ENCODE results near the gene CREB3.

CREB3 gene

DNA sequence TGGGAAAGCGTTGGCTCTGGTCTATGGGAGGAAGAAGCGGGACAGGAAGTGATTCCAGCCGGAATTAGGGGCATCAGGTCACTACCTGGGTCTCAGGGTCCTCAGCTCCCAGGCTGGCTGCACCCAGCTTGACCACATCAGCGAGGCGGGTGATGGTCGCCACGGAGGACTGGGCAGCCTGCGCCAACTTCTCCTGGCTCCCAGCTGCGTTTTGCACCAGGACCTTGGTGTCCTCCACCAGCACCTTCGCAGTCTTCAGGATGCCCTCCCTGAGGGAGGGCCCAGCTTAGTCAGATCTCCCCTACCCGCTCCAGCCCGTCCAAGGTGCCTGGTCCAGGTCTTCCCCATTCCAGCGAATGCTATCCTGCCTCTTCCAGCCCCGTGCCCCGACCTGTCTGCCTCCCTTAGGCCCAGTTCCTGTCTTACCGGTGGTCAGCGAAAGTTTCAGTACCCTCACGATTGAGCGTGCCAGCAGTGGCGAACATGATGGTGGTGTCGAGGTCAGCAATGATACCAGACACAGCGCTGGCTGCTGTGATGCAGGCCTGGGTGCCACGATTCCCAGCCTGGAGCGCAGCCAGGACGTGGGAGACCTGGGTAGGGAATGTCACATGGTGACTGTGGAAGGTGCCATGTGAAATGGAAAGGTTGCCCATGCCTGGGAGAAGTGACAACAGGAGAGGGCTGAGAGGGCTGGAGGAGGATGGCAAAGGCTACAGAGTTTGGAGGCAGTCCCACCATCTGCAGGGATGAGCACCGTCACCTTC lies 28.4 kb upstream of the CREB3 start:
- DNase-seq, result no peak

DNA sequence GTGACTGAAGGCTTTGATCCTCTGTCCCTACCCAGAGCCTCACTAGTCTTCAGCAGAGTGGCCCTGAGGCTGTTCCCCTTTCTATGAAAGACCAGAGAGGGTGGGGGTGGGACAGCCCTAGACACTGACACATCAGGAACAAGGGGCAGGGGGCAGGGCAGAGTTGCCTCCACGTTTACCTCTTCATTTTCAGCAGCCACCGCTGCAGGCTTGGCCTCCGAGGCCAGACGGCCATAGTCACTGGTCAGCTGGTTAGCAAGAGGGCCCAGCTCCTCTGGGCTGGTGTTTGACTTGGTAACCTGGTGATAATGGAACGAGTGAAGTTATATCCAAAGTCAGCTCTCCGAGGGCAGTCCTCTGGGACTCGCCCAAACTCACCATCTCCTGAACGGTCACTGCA lies 27.1 kb upstream of the CREB3 start:
- no peak for DNase-seq

DNA sequence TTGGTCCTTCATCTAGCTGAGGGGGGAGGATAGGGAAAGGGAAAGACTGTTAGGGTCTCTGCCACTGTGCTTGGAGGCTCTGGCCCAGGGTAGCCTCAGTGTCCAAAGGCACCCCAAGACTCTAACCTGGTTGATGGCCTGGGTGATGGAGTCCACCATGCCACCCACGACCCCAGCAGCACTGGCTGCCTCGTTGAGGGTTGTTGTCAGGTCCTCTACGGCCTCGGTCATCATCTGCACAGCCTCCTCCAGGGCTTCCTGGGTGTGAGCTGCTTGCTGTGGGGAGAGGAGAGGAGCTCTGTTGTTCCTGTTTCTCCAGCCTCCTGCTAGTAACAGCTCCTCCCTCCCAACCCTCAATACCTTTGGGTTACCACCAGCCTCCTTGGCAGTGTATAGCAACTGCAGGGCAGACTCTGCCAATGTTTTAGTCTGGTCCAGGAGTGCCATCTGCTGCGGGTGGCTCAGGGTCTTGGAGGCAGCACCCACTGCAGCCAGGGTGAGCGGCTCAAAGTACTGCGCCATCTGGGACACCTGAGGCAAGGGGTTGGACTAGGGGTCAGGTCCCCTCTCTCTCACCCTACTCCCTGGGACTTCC lies 26.5 kb upstream of the CREB3 start:
- DNase-seq, result no peak

DNA sequence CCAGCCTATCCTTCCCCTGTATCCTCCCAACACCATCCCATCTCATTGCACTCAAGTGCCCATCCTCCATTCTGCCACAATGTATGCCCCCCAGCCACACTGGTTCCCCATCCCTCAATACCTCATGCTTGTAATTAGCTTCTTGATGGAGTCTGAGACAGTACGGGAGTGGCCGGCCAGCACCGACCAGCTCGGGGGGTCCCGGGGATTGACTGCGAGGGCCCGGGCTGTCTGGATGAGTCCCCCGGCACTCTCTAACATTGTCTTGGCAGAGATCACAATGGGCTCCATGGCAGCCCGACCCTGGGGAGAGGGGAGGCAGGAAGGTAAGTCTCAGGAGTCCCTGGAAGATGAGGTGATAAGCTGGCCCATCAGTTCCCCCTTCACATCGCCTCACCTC lies 25.5 kb upstream of the CREB3 start:
- DNase-seq, result no peak

DNA sequence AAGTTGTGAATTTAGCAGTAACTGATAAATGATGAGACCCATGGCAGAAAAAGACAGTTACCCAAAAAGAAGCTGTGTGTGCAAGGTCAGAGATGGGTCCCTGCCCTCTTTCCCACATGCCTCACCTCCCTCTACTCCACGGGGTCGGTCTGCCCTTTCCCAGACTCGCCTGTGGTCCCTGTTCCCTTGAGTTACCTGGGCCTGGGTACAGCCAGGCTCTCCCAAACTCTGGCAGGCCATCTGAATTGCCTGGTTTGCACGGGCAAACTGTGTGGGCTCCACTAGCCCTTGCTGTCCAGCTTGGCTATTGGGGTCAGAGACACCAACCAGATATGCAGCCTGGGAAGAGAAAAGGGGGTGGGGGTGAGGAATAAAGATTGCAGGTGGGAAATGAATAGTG lies 24.3 kb upstream of the CREB3 start:
- DNase-seq, result no peak

DNA sequence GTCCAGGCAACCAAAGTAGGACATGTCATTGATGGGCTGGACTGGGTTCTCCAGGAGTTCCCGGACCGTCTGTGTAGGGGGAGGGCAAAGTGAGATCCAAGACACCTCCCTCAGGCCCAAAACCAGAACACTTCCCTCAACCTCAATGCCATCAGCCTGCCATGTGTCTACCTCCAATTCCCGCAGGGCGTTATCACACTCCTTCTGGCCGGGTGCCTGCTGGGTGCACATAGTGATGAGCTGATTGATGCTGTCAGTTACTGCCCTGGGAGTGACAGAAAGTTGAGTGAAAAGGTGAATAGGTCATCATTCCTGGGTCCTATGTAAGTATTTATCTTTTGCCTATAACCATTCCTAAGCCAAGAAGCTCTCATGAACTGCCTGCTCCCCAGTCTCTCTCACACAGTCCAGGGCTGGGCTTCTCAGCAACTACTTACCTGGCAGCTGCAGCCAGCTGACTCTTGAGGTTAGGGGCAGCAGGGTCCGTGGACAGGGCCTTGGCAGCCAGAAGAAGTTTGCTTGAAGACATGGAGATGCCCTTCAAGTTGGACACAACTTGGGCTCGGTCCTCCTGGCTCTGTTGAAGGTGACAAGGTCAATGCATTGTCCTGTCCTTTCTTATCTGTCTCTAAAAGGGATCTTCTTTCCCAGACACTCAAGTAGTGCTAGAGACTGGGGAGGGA lies 21.5 kb upstream of the CREB3 start:
- DNase-seq, result no peak

DNA sequence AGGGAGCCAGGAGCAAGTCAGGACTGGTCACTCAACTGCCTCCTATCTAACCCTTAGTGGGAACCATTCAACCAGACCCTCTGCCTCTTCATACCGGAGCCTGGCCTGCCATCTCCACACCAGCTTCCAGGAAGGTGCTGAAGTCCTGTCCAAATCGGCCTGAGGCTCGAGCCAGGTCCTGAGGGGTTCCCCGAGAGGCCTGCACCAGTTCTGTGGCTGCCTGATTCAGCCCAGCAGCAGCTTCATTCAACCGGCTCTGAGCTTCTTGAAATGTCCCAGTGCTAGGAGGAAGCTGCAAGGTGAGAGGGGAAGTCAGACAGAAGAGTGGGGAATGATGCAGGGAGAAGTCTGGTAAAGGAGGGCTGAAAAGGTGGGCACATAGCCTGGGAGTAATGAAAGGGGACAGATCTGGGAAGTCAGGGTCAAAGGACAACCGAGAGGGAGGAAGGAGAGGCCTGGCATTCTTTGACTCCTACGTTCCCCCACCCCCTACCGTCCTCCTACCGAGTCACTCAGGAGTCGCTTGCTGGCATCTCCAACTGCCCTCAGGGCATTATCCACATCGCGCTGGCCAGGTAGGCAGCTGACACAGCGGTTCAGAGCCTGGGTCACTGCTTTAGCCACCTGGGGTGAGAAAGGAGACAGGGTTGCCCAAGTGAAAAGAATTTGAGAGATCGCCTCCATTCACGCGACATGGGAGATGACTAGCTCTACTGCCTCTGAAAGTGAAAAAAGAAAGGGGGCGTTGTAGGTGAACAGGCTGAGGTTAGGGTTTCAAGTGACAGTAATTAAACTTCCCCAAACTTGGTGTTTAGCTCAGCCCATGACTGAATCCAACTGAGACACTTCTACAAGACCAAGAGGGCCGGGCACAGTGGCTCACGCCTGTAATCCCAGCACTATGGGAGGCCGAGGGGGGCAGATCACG lies 20.7 kb upstream of the CREB3 start:
- no peak for DNase-seq

DNA sequence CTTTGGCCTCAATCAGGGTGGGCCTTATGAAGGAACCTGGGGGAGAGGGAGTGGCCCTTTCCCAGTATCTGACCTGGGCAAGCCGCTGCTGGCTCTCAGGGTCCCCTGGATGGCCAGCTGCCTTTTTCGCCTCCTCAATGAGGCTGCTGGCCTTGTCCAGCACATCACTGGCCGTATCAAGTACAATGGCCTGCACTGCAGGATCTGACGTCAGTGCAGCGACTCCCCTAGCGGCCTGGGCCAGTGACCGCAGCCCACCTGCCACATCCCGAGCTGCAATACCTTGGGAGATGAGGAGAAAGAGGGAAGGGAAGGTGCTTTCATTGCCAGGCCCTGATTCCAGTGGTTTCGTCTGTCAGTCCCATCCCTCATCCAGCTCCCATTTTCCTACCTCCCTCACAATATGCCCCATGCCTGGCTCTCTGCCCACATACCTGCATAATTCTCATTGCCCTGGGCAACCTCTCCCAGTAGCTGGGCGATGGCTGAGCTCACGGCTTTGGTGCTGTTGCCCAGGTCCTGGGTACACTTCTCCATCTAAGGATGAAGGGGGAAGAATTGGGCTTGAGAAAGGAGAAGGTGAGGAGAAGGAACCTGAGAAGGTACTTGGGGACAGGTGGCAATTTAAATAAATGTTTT lies 19.6 kb upstream of the CREB3 start:
- no peak for DNase-seq

DNA sequence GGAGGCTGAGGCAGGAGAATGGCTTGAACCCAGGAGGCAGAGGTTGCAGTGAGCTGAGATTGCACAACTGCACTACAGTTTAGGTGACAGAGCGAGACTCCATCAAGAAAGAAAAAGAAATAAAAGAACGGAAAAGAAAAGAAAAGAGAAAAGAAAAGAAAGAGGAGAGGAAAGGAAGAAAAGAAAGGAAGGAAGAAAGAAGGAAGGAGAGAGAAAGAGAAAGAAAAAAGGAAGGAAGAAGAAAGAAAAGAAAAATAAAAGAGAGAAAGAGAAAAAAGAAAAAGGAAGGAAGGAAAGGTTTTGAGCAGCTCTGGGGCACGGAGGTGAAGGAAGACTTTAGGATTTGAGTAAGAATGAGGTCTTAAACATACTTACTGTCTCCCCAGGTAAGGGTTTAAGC lies 18.9 kb upstream of the CREB3 start:
- no peak for DNase-seq

DNA sequence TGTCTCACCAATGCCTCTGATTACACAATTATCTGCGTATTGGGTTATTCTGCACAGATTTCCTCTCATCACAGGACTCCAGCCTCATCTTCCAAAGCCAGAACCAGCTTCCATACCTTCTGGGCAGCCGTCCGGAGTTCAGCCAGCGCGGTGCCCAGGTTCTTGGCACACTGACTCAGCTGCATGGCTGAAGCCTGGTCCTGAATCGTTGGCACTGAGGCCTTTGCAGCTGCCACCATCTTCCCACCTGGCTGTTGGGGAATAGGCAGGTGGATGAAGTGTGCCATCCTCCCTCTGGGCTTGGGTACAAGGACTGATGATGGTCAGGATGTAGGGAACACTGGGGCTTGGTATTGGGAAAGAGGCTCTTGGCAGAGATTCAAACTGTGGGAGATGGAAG lies 18.3 kb upstream of the CREB3 start:
- no peak for DNase-seq

DNA sequence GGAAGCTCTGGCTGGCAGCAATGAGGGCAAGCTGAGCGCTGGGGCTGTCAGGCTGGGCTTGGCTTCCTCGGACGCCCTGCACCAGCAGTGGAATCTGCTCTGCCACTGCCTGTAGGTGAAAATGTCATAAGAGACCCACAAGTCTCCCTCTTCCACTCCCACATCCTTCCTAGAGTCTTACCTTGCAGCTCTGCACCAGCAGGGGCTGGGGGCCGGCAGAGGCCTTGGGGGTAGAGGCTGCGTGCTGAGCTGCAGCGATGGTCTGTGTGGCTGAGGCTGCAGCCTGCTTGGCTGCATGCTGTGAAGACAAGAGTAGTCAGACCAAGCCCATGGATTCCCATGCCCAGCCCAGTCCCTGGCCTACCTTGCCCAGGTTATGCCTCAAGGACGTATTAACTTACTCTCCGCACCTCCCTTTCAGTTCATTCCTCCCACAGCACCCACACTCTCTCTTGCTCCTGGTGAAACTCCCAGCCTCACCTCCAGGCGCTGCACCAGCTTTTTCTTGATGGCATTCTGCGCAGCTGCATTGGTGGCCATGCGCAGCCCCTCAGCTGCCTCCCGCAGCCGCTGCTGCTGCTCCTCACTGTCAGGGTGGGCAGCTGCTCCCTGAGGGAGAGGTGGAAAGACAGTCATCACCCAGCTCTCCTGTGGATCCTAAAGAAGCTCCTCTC lies 17.8 kb upstream of the CREB3 start:
- DNase-seq, result no peak

DNA sequence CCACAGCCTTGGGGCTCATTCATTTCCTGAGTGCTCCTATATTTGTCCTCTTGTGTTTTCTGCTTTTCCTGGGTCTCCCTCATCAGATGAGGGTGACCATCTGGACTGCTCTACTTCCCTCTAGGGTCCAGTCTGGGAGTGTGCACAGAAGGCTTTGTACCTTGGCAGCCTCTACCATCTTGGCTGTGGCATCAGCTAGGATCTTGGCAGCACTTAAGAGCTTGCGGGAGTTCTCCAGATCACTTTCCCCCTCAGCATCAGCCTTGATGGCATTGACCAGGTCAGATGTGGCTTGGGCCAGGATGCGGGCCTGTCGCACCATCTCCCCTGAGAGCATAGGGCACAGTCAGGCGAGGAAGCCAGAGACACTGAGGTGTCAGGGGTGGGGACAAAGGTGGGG lies 16.2 kb upstream of the CREB3 start:
- no peak for DNase-seq

DNA sequence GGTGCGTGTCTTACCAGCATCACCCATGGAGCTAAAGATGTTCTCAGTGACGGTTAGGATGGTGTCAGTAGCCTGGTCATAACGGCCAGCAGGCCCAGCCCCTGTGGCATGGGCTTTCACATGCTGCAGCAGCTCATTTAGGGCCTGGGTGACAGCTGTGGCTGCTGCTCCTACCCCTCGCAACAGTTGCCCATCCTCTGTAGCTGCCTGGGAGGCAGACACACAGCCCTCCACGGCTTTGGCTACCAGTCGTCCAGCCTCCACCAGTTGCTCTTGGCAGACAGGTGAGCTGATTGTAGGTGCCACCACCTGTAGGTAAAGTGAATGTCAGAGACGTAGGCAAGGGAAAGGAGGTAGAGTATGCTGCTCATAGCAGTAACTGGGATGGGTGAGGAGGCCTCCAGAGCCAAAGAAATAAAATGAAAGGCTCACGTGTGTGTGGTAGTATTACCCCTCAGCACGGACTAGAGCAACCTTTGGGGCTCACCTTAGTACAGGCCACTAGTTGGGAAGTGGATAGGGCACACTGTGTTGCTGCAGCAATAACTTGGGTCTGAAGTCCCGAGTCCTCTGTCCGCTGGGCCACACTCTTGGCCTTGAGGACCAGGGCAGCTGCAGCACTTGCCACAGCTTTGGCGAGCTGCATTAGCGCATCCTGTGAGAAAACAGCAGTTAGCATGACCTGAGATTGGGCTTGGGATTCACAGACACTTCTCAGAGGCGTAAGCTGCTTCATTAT lies 15.2 kb upstream of the CREB3 start:
- no peak for DNase-seq

DNA sequence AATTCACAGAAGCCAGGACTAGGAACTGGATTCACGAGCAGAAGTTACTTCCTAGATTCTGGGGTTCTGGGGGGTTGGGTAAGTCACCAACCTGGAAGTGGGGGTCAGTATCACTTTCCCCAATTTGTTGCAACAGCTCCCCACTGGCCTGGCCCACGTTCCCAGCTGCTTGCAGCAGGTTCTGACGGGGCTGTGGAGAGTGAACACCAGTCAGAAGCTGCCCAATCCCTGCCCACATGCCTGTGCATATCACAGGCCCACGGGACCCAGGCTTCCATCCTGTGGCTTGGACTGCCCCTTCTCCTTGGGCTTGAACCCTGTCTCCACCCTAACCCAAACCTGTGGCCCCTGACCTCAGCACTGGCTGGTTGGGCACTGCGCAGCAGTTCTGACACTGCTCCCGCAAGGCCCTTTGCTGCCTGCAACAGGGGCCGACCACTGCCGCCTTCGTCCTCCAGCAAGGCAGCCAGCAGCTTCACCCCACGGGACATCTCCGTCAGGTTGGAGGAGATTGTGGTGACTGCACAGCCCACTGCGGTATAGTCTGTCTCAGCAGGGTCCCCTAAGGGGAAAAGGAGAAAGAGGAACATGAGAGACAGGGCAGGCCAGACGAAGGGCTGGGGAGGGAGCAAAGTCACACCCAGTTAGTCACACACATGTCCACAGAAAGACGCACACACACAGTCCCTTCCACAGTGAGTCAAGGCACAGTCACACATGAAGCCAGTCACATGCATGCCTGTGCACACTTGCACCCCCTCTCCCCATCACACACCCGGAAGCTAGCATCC lies 13.6 kb upstream of the CREB3 start:
- DNase-seq, result no peak

DNA sequence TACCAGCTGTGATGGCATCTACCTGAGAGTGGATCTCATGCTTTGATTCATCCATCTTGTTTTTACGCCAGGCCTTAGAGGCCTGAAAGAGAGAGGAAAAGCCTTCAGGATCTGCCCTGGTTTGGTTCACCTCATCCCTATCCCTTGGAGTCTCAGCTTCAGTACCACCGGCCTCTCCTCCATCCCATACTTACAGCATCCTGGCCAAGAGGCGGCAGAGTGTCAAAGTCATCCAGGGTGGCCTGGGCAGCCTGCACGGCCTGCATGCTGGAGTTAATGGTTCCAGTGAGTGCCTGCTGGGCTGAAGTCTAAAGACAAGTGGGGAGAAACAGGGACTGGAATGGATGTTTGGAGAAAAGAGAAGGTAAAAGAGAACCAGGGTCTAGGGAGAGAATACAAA lies 12.9 kb upstream of the CREB3 start:
- no peak for DNase-seq

DNA sequence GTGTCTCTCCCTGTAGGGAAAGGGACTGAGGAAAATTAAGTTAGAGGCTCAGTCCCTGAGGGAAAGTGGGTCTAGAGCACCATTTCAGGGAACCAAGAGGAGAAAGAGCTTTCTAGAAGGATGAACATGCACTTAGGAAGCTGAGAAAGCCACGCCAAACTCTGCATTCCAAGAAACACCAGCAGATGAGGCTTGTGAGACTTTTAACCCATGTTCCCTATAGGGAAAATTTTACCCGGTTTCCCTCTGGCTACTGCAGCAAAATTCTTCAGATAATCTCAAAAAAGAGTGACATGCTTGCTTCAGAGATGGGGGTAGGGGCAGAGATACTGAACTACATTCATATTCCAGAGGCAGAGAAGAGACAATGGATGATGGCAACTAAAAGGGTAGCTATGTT lies 9.0 kb upstream of the CREB3 start:
- DNase-seq, result no peak

DNA sequence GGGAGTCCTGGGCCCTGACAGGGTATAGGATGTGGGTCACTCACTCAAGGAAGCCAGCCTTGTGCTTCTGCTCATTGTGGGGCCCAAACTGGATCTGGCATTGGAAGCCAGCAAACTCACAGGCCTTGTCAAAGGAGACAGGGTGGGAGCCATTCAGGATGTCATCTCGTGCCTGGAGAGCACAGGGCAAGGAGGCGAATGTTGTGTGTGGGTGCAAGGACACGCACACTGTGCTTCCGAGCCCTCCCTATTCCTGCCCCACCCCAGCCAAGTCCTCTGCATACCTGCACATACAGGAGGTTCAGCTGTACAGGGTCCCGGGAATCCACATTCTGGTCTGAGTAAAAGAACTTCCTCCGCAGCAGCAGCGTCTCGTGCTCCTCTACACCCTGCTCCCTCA lies 8.6 kb upstream of the CREB3 start:
- DNase-seq, result no peak

DNA sequence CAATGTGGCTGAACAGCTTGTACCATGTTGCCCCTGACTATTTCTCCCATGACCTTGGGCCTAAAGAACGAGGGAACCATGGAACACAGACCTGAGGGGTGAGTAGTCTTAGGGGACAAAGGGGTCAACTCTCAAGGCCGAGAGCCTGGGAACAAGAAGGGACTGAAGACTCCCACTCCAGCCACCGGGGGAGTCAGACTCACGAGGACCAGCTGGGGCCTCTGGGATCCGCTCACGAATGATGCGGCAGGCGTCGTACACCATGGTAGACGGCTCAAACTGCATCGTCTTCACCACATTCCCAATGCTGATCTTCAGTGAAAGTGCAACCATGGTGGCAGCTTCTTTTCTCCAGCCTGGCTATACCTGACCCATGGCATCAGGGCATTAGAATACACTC lies 7.1 kb upstream of the CREB3 start:
- DNase-seq, result no peak

DNA sequence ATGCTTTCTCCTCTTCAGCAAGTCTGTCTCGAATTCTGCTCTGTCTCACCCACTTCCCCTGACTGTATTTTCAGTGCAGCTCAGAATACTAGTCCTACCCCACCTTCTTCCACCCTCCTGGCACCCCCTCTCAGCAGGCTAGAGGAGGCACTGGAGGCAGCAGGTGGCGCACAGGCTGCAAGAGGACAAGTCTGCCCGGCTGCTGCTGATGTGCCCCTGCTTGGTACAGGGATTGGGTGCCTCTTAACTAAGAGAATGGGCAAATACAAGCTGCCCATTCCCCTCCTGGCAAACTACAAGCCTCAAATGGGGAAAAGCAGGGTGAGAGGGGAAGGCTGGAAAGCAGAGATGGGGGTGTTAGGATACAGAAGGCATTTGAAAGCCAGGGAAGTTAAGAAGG lies 5.5 kb upstream of the CREB3 start:
- peak; percentile 44 for DNase-seq

DNA sequence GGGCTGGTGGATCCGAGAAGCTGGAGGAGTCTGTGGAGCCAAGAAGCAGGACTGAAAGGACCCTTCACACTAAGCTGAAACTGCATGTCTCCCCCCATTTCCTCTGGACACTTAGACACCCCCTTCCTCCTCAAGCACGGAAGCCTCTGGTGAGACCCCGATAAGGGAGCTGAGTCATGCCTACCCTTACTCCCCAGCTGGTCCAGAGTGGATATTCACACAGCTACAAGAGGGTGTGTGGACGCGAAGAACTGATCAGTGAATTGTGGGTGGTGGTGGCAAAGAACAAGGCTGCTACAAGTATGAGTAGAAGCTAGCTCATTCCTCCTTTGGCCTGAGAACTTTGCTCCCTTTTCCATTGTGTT lies 4.8 kb upstream of the CREB3 start:
- peak; percentile 18 for DNase-seq
